Panc1 (cell line): ENCODE measurements around the gene C5AR2. TPM values are rescaled to one million over a fixed set of nuclear protein-coding genes. Genes with fewer than 3 reads are reported as not detected.

Experiments used
- ATAC-seq: fragments of 200-7000 bp; cut with Tn5 transposase; 2 replicates; pipeline ENCODE4 v1.9.1; 2020; ENCODE audit warnings: mild to moderate bottlenecking, moderate library complexity
- BruUV-seq: library from RNA; stranded (reverse); fragments of 400-500 nt; replicated peaks from 2 replicates; lab custom pipeline; 2021; lab: Mats Ljungman, UMichigan
- CTCF ChIA-PET: fragments of 300-600 bp; sonication (Branson Sonifier 250); formaldehyde crosslinking; loops from one replicate; lab custom pipeline; 2022; ENCODE audit warnings: antibody characterized with exemption; lab: Charles Lee
- POLR2A ChIA-PET: fragments of 300-600 bp; sonication (Branson Sonifier 250); formaldehyde crosslinking; loops from one replicate; lab custom pipeline; 2022; ENCODE audit warnings: antibody characterized with exemption; lab: Charles Lee
- DNase-seq: peaks from one replicate; pipeline ENCODE4 v3.0.0-alpha.2; 2010; ENCODE audit warnings: low read depth, low spot score
- H3K27ac ChIP-seq: 2 replicates; pipeline ENCODE4 v1.5.1; 2011; ENCODE audit warnings: mild to moderate bottlenecking, low read length, inconsistent platforms
- H3K27me3 ChIP-seq: fragments of 200-500 bp; sonication (Bioruptor generic); 2 replicates; pipeline ENCODE4 v1.6.0; 2014; ENCODE audit warnings: low read length, inconsistent platforms; ENCODE audit not compliant: control insufficient read depth, insufficient read depth
- H3K36me3 ChIP-seq: fragments of 200-500 bp; sonication (Bioruptor generic); 2 replicates; pipeline ENCODE4 v1.5.1; 2014; ENCODE audit warnings: inconsistent platforms, mild to moderate bottlenecking, low read length, moderate library complexity; ENCODE audit not compliant: control insufficient read depth, insufficient read depth
- H3K4me1 ChIP-seq: 2 replicates; pipeline ENCODE4 v1.5.1; 2011; ENCODE audit warnings: inconsistent platforms, mild to moderate bottlenecking, low read length, moderate library complexity; ENCODE audit not compliant: control insufficient read depth, insufficient read depth
- H3K4me3 ChIP-seq, 2 experiments: 2 replicates each; pipeline ENCODE4 v1.5.1; 2011 to 2012; ENCODE audit warnings: low read depth in 2 of 2, low read length in 2 of 2, mild to moderate bottlenecking in 2 of 2, inconsistent platforms in 1 of 2, moderate library complexity in 1 of 2
- H3K9me3 ChIP-seq: fragments of 200-500 bp; sonication (Bioruptor generic); 2 replicates; pipeline ENCODE4 v1.5.1; 2014; ENCODE audit warnings: low read depth, mild to moderate bottlenecking, inconsistent platforms, low read length, moderate library complexity; ENCODE audit not compliant: control insufficient read depth, insufficient read depth
- POLR2AphosphoS5 ChIP-seq: IDR thresholded peaks from 2 replicates; pipeline ENCODE4 v1.6.1; 2012; ENCODE audit warnings: mild to moderate bottlenecking, low read depth, low read length, moderate library complexity
- SIN3A ChIP-seq: IDR thresholded peaks from 2 replicates; pipeline ENCODE4 v1.6.1; 2012; ENCODE audit warnings: low read depth, mild to moderate bottlenecking, low read length, moderate library complexity, borderline replicate concordance; ENCODE audit not compliant: insufficient read depth
- TCF7L2 ChIP-seq: IDR thresholded peaks from 2 replicates; pipeline ENCODE4 v1.6.1; 2011; ENCODE audit warnings: mild to moderate bottlenecking, low read depth, low read length, inconsistent platforms
- in situ Hi-C: cut with HindIII; loops from 2 replicates; pipeline ENCODE4 v1.10.0; 2016; ENCODE audit warnings: low sequenced_read_pairs, low pct_unique_long_range_greater_than_20kb
- intact Hi-C: fragments of 100-400 bp; cut with micrococcal nuclease; formaldehyde crosslinking; loops from one replicate; pipeline ENCODE4 v1.10.0; 2022; ENCODE audit not compliant: unreplicated experiment
- total RNA-seq: library from RNA; stranded (reverse); gene quantifications from one replicate; pipeline ENCODE4 v1.2.1, GENCODE V29; 2021; ENCODE audit not compliant: unreplicated experiment
- TF ChIP-seq, protein P1 (sequence below): fragments of 450-650 bp; IDR thresholded peaks from 2 replicates; pipeline ENCODE4 v1.5.1; 2017; ENCODE audit warnings: mild to moderate bottlenecking
- TF ChIP-seq, protein P2 (sequence below), 2 experiments: IDR thresholded peaks; 2 replicates each; pipeline ENCODE4 v1.6.1; 2011 to 2012; ENCODE audit warnings: low read depth in 2 of 2, control low read depth in 1 of 2, low read length in 1 of 2, mild to moderate bottlenecking in 1 of 2, moderate library complexity in 1 of 2; ENCODE audit not compliant: insufficient read depth in 1 of 2

The C5AR2 gene
- total RNA-seq, 1 experiment from 2014 or later: 0.03 TPM

GRCh38 chr19:47309608-47310007, 22.4 kb upstream of the C5AR2 start, which contains the start of gene C5AR1:
Gene C5AR1 (plus strand): TSS chr19:47309861. CDS start chr19:47309896, 35 bp downstream.
- H3K9me3 ChIP-seq: no peaks in the 10 kb centered on the region
- BruUV-seq: no TSS peak
- H3K4me3 ChIP-seq: no peak within 1 kb of the TSS
- ChIA-PET CTCF (no interaction called here), POLR2A (interaction anchor here (0.6 kb wide), 1 partner anchor 62 kb away, joined by 4 read pairs; no protein-coding TSS in a partner anchor)
- in situ Hi-C loops (no loop called here), intact Hi-C loops (no loop called here)
- H3K27me3 ChIP-seq: no peaks in the 10 kb centered on the region
- H3K27ac ChIP-seq: no peak within 1 kb of the TSS
- no peak for DNase-seq
- ATAC-seq: no peak
- TF ChIP-seq TCF7L2 (no peak), POLR2AphosphoS5 (no peak), SIN3A (no peak)
- TF ChIP-seq, protein P1, sequence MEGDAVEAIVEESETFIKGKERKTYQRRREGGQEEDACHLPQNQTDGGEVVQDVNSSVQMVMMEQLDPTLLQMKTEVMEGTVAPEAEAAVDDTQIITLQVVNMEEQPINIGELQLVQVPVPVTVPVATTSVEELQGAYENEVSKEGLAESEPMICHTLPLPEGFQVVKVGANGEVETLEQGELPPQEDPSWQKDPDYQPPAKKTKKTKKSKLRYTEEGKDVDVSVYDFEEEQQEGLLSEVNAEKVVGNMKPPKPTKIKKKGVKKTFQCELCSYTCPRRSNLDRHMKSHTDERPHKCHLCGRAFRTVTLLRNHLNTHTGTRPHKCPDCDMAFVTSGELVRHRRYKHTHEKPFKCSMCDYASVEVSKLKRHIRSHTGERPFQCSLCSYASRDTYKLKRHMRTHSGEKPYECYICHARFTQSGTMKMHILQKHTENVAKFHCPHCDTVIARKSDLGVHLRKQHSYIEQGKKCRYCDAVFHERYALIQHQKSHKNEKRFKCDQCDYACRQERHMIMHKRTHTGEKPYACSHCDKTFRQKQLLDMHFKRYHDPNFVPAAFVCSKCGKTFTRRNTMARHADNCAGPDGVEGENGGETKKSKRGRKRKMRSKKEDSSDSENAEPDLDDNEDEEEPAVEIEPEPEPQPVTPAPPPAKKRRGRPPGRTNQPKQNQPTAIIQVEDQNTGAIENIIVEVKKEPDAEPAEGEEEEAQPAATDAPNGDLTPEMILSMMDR: no peak
- TF ChIP-seq, protein P2, sequence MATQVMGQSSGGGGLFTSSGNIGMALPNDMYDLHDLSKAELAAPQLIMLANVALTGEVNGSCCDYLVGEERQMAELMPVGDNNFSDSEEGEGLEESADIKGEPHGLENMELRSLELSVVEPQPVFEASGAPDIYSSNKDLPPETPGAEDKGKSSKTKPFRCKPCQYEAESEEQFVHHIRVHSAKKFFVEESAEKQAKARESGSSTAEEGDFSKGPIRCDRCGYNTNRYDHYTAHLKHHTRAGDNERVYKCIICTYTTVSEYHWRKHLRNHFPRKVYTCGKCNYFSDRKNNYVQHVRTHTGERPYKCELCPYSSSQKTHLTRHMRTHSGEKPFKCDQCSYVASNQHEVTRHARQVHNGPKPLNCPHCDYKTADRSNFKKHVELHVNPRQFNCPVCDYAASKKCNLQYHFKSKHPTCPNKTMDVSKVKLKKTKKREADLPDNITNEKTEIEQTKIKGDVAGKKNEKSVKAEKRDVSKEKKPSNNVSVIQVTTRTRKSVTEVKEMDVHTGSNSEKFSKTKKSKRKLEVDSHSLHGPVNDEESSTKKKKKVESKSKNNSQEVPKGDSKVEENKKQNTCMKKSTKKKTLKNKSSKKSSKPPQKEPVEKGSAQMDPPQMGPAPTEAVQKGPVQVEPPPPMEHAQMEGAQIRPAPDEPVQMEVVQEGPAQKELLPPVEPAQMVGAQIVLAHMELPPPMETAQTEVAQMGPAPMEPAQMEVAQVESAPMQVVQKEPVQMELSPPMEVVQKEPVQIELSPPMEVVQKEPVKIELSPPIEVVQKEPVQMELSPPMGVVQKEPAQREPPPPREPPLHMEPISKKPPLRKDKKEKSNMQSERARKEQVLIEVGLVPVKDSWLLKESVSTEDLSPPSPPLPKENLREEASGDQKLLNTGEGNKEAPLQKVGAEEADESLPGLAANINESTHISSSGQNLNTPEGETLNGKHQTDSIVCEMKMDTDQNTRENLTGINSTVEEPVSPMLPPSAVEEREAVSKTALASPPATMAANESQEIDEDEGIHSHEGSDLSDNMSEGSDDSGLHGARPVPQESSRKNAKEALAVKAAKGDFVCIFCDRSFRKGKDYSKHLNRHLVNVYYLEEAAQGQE (IDR thresholded peaks at IDR 0.05; ENCODE audit: insufficient read depth in 1 of 2, low read depth in 2 of 2, low read length in 1 of 2): no peak
- 0 out of 2 replicates have a peak, but pooled peaks cover 2% of the 10 kb centered on the region for H3K4me1 ChIP-seq
- no peaks in the 10 kb centered on the region for H3K36me3 ChIP-seq

GRCh38 chr19:47310323-47310722, 21.7 kb upstream of the C5AR2 start:
- Histone ChIP-seq H3K36me3 (no peaks in the 10 kb centered on the region), H3K9me3 (no peaks in the 10 kb centered on the region), H3K4me1 (0 out of 2 replicates have a peak, but pooled peaks cover 3% of the 10 kb centered on the region), H3K4me3 (no peak overlapping the region), H3K27me3 (no peaks in the 10 kb centered on the region), H3K27ac (no peak overlapping the region)
- TF ChIP-seq TCF7L2: no peak
- TF ChIP-seq, protein P1: no peak
- TF ChIP-seq, protein P2 (IDR thresholded peaks at IDR 0.05; ENCODE audit: insufficient read depth in 1 of 2, low read depth in 2 of 2, low read length in 1 of 2): no peak
- no peak for TF ChIP-seq SIN3A
- TF ChIP-seq POLR2AphosphoS5: no peak
- in situ Hi-C loops (no loop called here), intact Hi-C loops (no loop called here)
- CTCF ChIA-PET: no interaction called here
- DNase-seq: no peak
- ATAC-seq: no peak
- POLR2A ChIA-PET: no interaction called here
- BruUV-seq: no TSS peak
